HEK293 (cell line): ENCODE measurements around the gene CHRNA4.

Experiments used
- SCRT2 ChIP-seq: fragments of 450-650 bp; formaldehyde crosslinking; IDR thresholded peaks from 2 replicates; pipeline ENCODE4 v1.5.1; 2016; ENCODE audit warnings: missing biosample characterization, missing genetic modification characterization
- SP2 ChIP-seq: fragments of 450-650 bp; formaldehyde crosslinking; IDR thresholded peaks from 2 replicates; pipeline ENCODE4 v1.5.1; 2016; ENCODE audit warnings: missing biosample characterization, missing genetic modification characterization
- SP7 ChIP-seq: fragments of 450-650 bp; formaldehyde crosslinking; IDR thresholded peaks from 2 replicates; pipeline ENCODE4 v1.5.1; 2016; ENCODE audit warnings: missing biosample characterization, missing genetic modification characterization
- ZNF19 ChIP-seq: fragments of 450-650 bp; formaldehyde crosslinking; IDR thresholded peaks from 2 replicates; pipeline ENCODE4; 2016; ENCODE audit warnings: missing biosample characterization, missing genetic modification characterization, low read depth
- ZNF24 ChIP-seq: fragments of 450-650 bp; formaldehyde crosslinking; IDR thresholded peaks from 2 replicates; pipeline ENCODE4 v1.5.1; 2016; ENCODE audit warnings: missing biosample characterization, missing genetic modification characterization
- ZNF530 ChIP-seq: fragments of 450-650 bp; formaldehyde crosslinking; IDR thresholded peaks from 2 replicates; pipeline ENCODE4 v1.5.1; 2016; ENCODE audit warnings: low read depth, missing biosample characterization, missing genetic modification characterization
- ZNF558 ChIP-seq: fragments of 450-650 bp; formaldehyde crosslinking; IDR thresholded peaks from 2 replicates; pipeline ENCODE4 v1.5.1; 2016; ENCODE audit warnings: missing biosample characterization, missing genetic modification characterization
- ZNF621 ChIP-seq: fragments of 450-650 bp; formaldehyde crosslinking; IDR thresholded peaks from 2 replicates; pipeline ENCODE4 v1.5.1; 2017; ENCODE audit warnings: missing biosample characterization, missing genetic modification characterization
- ZNF654 ChIP-seq: fragments of 450-650 bp; formaldehyde crosslinking; IDR thresholded peaks from 2 replicates; pipeline ENCODE4 v1.5.1; 2016; ENCODE audit warnings: low read depth, missing biosample characterization, missing genetic modification characterization
- ZNF707 ChIP-seq: fragments of 450-650 bp; formaldehyde crosslinking; IDR thresholded peaks from 2 replicates; pipeline ENCODE4 v1.5.1; 2016; ENCODE audit warnings: missing biosample characterization, missing genetic modification characterization
- ZNF76 ChIP-seq: fragments of 450-650 bp; formaldehyde crosslinking; IDR thresholded peaks from 2 replicates; pipeline ENCODE4; 2016; ENCODE audit warnings: low read depth, missing biosample characterization, missing genetic modification characterization, borderline replicate concordance
- ZNF791 ChIP-seq: fragments of 450-650 bp; formaldehyde crosslinking; IDR thresholded peaks from 2 replicates; pipeline ENCODE4 v1.5.1; 2016; ENCODE audit warnings: missing biosample characterization, missing genetic modification characterization
- ZNF843 ChIP-seq: fragments of 450-650 bp; formaldehyde crosslinking; IDR thresholded peaks from 2 replicates; pipeline ENCODE4 v1.5.1; 2016; ENCODE audit warnings: missing biosample characterization, missing genetic modification characterization
- TF ChIP-seq, protein P1 (sequence below): fragments of 450-650 bp; formaldehyde crosslinking; IDR thresholded peaks from 2 replicates; pipeline ENCODE4 v1.5.1; 2016; ENCODE audit warnings: missing biosample characterization, missing genetic modification characterization
- TF ChIP-seq, protein P2 (sequence below): fragments of 450-650 bp; formaldehyde crosslinking; IDR thresholded peaks from 2 replicates; pipeline ENCODE4 v1.5.1; 2016; ENCODE audit warnings: missing biosample characterization, missing genetic modification characterization
- TF ChIP-seq, protein P3 (sequence below): fragments of 450-650 bp; formaldehyde crosslinking; IDR thresholded peaks from 2 replicates; pipeline ENCODE4 v1.5.1; 2016; ENCODE audit warnings: missing biosample characterization, missing genetic modification characterization
- TF ChIP-seq, protein P4 (sequence below): fragments of 450-650 bp; formaldehyde crosslinking; IDR thresholded peaks from 2 replicates; pipeline ENCODE4 v1.5.1; 2016; ENCODE audit warnings: missing biosample characterization, missing genetic modification characterization, borderline replicate concordance
- TF ChIP-seq, protein P5 (sequence below): fragments of 450-650 bp; formaldehyde crosslinking; IDR thresholded peaks from 2 replicates; pipeline ENCODE4 v1.5.1; 2016; ENCODE audit warnings: missing biosample characterization, missing genetic modification characterization, low read depth
- TF ChIP-seq, protein P6 (sequence below): fragments of 450-650 bp; formaldehyde crosslinking; IDR thresholded peaks from 2 replicates; pipeline ENCODE4 v1.5.1; 2016; ENCODE audit warnings: missing biosample characterization, missing genetic modification characterization
- TF ChIP-seq, protein P7 (sequence below): fragments of 450-650 bp; formaldehyde crosslinking; IDR thresholded peaks from 2 replicates; pipeline ENCODE4 v1.5.1; 2016; ENCODE audit warnings: missing biosample characterization, missing genetic modification characterization

Gene CHRNA4

DNA sequence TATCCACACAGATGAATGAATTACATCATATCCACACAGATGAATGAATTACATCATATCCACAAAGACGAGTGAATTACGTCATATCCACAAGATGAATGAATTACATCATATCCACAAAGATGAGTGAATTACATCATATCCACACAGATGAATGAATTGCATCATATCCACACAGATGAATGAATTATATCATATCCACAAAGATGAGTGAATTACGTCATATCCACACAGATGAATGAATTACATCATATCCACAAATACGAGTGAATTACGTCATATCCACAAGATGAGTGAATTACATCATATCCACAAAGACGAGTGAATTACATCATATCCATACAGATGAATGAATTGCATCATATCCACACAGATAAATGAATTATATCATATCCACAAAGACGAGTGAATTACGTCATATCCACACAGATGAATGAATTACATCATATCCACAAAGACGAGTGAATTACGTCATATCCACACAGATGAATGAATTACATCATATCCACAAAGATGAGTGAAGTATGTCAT lies 20.9 kb downstream of the CHRNA4 start (continued):
- peak; percentile 77; the same call in 1 of the 2 replicates for TF ChIP-seq ZNF558 (tag by site-specific recombination)
- 0 out of 2 replicates have a peak, but pooled peaks have one; percentile 15 for TF ChIP-seq ZNF19 (tag by site-specific recombination)
- peak; percentile 60; the same call in 1 of the 2 replicates for TF ChIP-seq ZNF76 (tag by site-specific recombination)
- TF ChIP-seq SP7 (tag by site-specific recombination), result peak; percentile 66
- 0 out of 2 replicates have a peak, but pooled peaks have one; percentile 4 for TF ChIP-seq ZNF654 (tag by site-specific recombination)
- TF ChIP-seq ZNF707, result peak; percentile 27; the same call in 1 of the 2 replicates
- TF ChIP-seq, protein P1, sequence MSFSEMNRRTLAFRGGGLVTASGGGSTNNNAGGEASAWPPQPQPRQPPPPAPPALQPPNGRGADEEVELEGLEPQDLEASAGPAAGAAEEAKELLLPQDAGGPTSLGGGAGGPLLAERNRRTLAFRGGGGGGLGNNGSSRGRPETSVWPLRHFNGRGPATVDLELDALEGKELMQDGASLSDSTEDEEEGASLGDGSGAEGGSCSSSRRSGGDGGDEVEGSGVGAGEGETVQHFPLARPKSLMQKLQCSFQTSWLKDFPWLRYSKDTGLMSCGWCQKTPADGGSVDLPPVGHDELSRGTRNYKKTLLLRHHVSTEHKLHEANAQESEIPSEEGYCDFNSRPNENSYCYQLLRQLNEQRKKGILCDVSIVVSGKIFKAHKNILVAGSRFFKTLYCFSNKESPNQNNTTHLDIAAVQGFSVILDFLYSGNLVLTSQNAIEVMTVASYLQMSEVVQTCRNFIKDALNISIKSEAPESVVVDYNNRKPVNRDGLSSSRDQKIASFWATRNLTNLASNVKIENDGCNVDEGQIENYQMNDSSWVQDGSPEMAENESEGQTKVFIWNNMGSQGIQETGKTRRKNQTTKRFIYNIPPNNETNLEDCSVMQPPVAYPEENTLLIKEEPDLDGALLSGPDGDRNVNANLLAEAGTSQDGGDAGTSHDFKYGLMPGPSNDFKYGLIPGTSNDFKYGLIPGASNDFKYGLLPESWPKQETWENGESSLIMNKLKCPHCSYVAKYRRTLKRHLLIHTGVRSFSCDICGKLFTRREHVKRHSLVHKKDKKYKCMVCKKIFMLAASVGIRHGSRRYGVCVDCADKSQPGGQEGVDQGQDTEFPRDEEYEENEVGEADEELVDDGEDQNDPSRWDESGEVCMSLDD, result 0 out of 2 replicates have a peak, but pooled peaks have one; percentile 21
- TF ChIP-seq, protein P2, sequence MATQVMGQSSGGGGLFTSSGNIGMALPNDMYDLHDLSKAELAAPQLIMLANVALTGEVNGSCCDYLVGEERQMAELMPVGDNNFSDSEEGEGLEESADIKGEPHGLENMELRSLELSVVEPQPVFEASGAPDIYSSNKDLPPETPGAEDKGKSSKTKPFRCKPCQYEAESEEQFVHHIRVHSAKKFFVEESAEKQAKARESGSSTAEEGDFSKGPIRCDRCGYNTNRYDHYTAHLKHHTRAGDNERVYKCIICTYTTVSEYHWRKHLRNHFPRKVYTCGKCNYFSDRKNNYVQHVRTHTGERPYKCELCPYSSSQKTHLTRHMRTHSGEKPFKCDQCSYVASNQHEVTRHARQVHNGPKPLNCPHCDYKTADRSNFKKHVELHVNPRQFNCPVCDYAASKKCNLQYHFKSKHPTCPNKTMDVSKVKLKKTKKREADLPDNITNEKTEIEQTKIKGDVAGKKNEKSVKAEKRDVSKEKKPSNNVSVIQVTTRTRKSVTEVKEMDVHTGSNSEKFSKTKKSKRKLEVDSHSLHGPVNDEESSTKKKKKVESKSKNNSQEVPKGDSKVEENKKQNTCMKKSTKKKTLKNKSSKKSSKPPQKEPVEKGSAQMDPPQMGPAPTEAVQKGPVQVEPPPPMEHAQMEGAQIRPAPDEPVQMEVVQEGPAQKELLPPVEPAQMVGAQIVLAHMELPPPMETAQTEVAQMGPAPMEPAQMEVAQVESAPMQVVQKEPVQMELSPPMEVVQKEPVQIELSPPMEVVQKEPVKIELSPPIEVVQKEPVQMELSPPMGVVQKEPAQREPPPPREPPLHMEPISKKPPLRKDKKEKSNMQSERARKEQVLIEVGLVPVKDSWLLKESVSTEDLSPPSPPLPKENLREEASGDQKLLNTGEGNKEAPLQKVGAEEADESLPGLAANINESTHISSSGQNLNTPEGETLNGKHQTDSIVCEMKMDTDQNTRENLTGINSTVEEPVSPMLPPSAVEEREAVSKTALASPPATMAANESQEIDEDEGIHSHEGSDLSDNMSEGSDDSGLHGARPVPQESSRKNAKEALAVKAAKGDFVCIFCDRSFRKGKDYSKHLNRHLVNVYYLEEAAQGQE (tag by site-specific recombination), result 0 out of 2 replicates have a peak, but pooled peaks have one; percentile 14
- TF ChIP-seq, protein P3, sequence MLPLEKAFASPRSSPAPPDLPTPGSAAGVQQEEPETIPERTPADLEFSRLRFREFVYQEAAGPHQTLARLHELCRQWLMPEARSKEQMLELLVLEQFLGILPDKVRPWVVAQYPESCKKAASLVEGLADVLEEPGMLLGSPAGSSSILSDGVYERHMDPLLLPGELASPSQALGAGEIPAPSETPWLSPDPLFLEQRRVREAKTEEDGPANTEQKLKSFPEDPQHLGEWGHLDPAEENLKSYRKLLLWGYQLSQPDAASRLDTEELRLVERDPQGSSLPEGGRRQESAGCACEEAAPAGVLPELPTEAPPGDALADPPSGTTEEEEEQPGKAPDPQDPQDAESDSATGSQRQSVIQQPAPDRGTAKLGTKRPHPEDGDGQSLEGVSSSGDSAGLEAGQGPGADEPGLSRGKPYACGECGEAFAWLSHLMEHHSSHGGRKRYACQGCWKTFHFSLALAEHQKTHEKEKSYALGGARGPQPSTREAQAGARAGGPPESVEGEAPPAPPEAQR, result peak; percentile 93
- peak; percentile 41; the same call in 1 of the 2 replicates for TF ChIP-seq ZNF791
- TF ChIP-seq, protein P4, sequence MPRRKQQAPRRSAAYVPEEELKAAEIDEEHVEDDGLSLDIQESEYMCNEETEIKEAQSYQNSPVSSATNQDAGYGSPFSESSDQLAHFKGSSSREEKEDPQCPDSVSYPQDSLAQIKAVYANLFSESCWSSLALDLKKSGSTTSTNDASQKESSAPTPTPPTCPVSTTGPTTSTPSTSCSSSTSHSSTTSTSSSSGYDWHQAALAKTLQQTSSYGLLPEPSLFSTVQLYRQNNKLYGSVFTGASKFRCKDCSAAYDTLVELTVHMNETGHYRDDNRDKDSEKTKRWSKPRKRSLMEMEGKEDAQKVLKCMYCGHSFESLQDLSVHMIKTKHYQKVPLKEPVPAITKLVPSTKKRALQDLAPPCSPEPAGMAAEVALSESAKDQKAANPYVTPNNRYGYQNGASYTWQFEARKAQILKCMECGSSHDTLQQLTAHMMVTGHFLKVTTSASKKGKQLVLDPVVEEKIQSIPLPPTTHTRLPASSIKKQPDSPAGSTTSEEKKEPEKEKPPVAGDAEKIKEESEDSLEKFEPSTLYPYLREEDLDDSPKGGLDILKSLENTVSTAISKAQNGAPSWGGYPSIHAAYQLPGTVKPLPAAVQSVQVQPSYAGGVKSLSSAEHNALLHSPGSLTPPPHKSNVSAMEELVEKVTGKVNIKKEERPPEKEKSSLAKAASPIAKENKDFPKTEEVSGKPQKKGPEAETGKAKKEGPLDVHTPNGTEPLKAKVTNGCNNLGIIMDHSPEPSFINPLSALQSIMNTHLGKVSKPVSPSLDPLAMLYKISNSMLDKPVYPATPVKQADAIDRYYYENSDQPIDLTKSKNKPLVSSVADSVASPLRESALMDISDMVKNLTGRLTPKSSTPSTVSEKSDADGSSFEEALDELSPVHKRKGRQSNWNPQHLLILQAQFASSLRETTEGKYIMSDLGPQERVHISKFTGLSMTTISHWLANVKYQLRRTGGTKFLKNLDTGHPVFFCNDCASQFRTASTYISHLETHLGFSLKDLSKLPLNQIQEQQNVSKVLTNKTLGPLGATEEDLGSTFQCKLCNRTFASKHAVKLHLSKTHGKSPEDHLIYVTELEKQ (tag by site-specific recombination), result 0 out of 2 replicates have a peak, but pooled peaks have one; percentile 61
- TF ChIP-seq ZNF530 (tag by site-specific recombination), result 0 out of 2 replicates have a peak, but pooled peaks have one; percentile 21
- TF ChIP-seq, protein P5, sequence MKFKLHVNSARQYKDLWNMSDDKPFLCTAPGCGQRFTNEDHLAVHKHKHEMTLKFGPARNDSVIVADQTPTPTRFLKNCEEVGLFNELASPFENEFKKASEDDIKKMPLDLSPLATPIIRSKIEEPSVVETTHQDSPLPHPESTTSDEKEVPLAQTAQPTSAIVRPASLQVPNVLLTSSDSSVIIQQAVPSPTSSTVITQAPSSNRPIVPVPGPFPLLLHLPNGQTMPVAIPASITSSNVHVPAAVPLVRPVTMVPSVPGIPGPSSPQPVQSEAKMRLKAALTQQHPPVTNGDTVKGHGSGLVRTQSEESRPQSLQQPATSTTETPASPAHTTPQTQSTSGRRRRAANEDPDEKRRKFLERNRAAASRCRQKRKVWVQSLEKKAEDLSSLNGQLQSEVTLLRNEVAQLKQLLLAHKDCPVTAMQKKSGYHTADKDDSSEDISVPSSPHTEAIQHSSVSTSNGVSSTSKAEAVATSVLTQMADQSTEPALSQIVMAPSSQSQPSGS, result peak; percentile 100
- peak; percentile 21 for TF ChIP-seq SP2 (tag by site-specific recombination)
- TF ChIP-seq, protein P6, sequence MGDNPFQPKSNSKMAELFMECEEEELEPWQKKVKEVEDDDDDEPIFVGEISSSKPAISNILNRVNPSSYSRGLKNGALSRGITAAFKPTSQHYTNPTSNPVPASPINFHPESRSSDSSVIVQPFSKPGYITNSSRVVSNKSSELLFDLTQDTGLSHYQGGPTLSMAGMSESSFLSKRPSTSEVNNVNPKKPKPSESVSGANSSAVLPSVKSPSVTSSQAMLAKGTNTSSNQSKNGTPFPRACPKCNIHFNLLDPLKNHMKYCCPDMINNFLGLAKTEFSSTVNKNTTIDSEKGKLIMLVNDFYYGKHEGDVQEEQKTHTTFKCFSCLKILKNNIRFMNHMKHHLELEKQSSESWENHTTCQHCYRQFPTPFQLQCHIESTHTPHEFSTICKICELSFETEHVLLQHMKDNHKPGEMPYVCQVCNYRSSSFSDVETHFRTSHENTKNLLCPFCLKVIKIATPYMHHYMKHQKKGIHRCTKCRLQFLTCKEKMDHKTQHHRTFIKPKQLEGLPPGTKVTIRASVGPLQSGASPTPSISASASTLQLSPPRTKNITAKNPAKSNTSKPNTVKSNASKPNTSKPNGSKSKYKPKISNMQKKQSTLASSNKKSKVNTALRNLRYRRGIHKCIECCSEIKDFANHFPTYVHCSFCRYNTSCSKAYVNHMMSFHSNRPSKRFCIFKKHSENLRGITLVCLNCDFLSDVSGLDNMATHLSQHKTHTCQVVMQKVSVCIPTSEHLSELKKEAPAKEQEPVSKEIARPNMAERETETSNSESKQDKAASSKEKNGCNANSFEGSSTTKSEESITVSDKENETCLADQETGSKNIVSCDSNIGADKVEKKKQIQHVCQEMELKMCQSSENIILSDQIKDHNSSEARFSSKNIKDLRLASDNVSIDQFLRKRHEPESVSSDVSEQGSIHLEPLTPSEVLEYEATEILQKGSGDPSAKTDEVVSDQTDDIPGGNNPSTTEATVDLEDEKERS (tag by site-specific recombination), result peak; percentile 62; the same call in 1 of the 2 replicates
- TF ChIP-seq ZNF843, result 0 out of 2 replicates have a peak, but pooled peaks have one; percentile 18
- TF ChIP-seq, protein P7, sequence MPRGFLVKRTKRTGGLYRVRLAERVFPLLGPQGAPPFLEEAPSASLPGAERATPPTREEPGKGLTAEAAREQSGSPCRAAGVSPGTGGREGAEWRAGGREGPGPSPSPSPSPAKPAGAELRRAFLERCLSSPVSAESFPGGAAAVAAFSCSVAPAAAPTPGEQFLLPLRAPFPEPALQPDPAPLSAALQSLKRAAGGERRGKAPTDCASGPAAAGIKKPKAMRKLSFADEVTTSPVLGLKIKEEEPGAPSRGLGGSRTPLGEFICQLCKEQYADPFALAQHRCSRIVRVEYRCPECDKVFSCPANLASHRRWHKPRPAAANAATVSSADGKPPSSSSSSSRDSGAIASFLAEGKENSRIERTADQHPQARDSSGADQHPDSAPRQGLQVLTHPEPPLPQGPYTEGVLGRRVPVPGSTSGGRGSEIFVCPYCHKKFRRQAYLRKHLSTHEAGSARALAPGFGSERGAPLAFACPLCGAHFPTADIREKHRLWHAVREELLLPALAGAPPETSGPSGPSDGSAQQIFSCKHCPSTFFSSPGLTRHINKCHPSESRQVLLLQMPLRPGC (tag by site-specific recombination), result peak; percentile 72; the same call in 1 of the 2 replicates
- TF ChIP-seq ZNF24, result peak; percentile 95
- peak; percentile 74; the same call in 1 of the 2 replicates for TF ChIP-seq SCRT2 (tag by site-specific recombination)
- TF ChIP-seq ZNF621 (tag by site-specific recombination), result 0 out of 2 replicates have a peak, but pooled peaks have one; percentile 24
